Bladder microvascular endothelial cell (primary cell): ENCODE results near the gene ZNG1C. TPM values are rescaled to one million over a fixed set of nuclear protein-coding genes. Genes with fewer than 3 reads are reported as not detected.

Source experiments
- total RNA-seq: library from RNA; depleted of rRNA; stranded (reverse); fragments of >200 nt; gene quantifications from 2 replicates; pipeline ENCODE4 v1.2.3, GENCODE V29; 2014

The ZNG1C gene
- 21.4 and 54.6 TPM in 2 replicates for total RNA-seq

DNA sequence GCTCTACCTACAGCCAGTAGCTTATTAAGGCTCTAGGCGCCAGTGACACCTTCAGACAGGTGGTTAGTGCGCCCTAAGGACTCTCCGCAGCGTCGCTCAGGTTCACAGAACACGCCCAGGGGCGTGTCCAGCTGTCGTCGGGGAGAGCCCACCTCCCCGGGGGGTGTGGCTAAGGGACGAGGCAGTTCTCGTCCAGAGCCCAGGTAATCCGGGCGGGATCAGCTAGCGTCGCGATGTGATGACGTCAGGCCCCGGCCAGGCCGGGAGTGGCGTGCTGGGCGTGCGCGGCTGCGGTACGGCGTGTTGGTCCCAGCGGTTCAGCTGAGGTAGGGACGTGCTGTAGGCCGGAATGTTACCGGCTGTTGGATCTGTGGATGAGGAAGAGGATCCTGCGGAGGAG lies at the start of gene ZNG1C:
Gene ZNG1C (plus strand): TSS at position 301 of the 400 bp plus-strand sequence. CDS start 49 bp downstream, at position 350.

DNA sequence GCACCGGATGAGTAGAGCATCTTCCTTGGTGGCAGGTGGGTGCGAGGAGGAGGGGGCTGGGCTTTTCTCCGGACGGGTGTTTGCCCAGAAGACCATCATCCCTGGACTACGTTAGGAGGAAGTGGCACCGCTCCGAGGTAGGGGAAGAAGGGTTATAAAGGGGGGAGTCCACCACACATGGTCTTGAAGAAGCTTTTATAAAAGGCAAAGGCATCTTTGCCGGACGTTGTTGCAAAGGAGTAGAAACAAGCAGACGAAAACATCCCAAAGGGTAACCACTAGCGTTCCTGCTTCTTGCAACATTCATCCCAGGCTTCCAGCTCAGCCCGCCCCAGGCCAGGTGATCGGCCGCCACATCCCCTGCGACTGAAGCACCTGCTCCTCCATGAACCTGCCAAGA lies 60.8 kb downstream of the ZNG1C start, which contains the start of gene FOXD4L3:
Gene FOXD4L3 (plus strand): TSS at position 301 of the 400 bp plus-strand sequence. CDS start 85 bp downstream, at position 386.

Other genes starting within 250 kb of the ZNG1C start
- gene FOXD4L3, start 60.9 kb downstream of the ZNG1C start, total RNA-seq = not detected in 2 replicates
- gene PGM5, start 114.6 kb downstream of the ZNG1C start, total RNA-seq = 2.6 and 108 TPM in 2 replicates